NCI-H2171 treated with DMSO at 0.1 percent for 48 hours (cell line): ENCODE data around the gene CEP63.

ENCODE experiments used
- DNase-seq: peaks from one replicate; lab custom pipeline; 2025; lab: John Stamatoyannopoulos, UW

CEP63 gene

DNA sequence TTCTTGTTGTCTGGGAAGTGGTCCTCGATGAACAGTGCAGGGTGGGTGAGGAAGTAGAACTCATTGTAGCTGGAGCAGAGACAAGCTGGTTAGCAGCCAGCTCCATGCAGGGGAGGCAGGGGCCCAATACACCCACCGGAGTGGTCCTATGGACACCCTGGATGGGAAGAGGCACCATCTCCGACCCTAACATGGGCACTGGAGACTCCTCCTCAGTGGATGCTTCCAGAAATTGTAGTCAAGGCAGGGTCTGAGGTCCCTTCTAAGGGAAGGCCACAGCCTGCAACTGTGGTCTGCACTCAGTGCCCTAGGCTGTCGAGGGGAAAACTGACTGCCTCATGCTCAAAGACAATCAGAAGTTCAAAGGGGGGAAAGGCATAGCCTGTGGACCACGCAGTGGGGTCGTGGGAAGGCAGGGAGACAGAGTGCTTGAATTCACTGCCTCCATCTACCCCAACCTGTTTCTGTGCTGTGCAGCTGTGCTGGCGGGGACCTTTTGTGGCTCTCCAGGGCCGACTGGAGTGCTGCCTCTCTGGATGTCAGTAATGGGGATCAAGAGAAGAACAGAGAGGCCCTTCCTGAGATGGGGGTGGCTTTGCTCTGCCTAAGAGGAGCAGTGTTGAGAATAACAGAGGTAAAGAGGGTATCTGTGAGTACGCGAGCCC lies 123.0 kb downstream of the CEP63 start:
- DNase-seq: no peak

DNA sequence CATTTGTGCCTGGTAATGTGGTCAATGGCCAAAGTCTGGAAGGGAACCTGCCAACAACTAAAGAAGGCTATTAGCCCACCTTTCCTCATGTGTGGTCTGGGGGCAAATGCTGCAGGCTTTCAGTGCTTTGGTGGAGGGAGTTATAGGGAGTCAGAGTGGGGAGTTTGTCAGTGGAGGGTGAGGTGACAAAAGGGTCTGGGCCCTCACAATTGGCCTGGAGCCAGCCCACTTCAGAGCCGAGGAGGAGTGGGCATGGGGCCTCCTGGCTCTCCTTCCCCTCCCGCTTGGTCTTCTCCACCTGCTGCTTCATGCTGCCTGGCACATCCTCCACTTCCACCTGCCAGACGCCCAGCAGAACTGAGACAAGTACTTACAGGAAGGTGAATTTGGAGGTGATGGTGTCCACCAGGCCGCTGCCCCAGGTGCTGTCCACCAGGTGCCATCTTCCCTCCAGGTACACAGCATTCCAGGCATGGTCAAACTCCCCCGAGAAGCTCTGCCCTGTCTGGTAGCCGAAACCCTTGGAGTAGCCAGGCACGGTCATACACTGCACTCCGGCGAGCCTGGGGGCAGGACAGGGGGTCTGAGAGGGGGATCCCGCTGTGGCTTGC lies 124.1 kb downstream of the CEP63 start:
- DNase-seq: no peak

DNA sequence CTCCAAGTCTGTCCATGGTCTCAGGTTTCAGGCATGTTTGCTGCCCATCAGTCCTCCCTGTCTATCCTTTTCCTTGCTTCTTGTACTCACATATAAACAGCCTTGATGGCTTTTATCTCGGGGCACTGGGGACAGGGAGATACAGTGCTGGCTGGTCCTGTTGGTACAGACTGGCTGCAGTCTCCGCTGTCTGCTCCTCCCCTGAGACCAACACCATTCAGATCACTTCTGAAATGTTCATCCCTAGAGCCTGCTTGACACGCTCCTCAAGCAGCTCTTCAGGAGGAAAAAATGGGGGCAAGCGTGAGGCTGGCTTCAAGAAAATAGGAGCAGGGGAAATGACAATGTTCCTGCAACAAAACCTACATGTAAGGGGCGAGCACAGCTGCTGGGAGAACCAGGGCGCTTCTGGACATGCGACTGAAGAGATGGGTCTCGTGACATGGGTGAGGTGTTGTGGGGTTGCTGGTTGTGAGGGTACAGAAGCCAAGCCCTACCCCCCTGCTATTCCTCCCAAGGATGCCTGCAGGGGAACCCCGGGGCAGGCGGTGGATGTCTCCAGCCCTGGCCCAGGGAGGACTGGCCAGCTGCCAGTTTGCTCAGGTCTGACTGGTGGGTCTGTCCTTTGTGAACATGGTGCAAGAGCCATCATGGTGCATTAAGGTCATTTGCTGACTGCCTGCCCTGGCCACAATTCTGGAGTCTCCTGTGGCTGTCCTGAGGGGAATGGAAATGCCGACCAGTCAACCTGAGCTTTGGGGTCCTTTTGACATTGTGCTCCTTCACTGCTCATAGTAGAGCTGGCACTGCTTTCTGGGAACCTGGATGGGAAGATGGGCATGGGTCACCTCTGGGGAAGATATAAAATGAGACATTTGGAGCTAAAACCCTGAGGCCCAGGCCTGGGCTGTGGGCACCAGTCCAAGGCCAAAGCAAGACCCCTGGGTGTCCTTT lies 124.9 kb downstream of the CEP63 start:
- DNase-seq: no peak

DNA sequence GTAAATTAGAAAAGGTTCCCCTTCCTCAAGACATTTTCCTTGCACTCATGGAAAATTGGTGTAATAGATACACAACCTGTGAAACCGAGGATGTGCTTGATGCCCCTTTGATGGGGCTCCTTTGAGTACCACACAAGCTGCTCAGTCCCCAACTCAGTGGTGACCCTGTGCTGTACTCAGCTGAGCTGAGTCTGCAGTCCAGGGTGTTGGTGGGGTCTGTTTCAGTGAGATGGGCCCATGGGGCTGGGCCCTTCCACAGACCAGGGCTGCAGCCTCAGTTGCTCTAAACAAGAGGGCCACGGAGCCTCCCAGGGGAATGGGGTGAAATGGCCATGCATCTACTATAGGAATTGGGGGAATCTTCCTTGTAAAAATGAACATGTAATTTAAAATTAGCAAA lies 125.7 kb downstream of the CEP63 start:
- DNase-seq: no peak

GRCh38 chr3:134613006-134613520 lies 127.2 kb downstream of the CEP63 start:
- DNase-seq: no peak

GRCh38 chr3:134614955-134615354 lies 129.1 kb downstream of the CEP63 start:
- DNase-seq: no peak

GRCh38 chr3:134615743-134616142 lies 129.9 kb downstream of the CEP63 start:
- no peak for DNase-seq

DNA sequence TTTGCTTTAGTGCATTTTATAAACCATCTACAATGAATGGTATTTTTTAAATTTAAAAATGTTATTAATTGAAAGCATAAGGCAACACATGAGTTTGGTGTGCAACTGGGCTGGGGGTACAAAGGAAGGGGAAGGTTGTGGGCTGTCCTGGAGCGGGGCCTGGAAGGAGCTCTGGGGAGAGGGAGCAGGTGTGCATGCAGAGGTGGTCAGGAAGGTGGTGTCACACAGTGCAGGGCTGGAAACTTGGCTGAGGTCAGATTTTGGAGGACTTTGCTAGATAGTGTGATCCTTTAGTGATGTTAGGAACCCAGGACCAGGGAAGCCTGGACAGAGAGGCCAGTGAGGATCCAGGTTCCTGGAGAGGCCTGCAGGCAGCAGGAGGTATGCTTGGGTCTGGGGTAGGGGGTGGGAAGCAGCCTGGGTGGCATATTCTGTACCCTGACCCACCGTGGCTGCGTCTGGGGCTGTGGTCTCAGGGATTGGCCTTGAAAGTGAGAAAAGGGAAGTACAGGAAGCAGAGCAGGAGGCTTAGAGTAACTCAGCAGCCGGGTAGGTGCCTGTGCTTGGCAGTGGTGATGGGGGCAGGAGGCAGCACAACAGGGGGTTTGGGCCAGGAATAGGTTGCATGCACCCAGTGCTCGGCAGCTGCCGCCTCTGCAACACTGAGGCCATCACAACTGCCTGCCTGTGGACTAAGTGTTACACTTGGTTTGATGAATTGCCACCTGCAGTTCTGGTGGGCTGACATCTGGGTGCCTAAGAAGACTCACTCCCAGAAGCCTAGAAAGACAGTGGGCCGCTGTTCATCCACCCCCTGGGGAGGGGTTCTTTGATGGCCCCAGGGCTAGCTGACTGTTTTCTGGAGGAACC lies 132.0 kb downstream of the CEP63 start:
- no peak for DNase-seq

GRCh38 chr3:134618478-134619300 lies 132.8 kb downstream of the CEP63 start:
- DNase-seq: no peak

DNA sequence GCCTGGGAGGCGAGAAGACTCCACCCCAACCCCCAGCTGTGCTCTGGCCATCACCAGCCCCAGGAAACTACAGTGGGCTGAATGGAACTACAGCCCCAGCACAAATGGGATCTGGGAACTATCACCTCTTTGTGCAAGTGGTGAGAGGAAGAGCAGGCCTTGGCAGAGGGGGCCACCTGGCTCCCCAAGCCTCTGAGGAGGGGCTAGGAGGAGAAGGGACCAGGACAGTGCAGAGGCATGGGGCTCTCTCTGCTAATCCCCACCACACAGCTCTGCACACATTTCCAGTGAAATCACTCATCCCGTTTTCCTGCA lies 133.4 kb downstream of the CEP63 start:
- DNase-seq: no peak

GRCh38 chr3:134619884-134620445 lies 134.1 kb downstream of the CEP63 start:
- no peak for DNase-seq

GRCh38 chr3:134620476-134621115 lies 134.7 kb downstream of the CEP63 start:
- DNase-seq: no peak

DNA sequence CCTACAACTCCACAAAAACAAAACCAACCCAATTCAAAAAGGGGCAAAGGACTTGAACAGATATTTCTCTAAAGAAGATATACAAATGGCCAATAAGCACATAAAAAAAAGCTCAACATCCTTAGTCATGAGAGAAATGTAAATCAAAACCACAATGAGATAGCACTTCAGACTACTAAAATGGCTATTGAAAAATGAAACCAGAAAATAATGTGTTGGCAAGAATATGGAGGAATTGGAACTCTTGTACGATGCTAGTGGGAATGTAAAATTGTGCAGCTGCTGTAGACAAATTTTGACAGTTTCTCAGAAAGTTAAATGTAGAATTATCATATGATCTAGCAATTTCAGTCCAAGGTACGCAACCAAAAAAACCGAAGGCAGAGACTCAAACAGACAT lies 136.0 kb downstream of the CEP63 start:
- DNase-seq: no peak

DNA sequence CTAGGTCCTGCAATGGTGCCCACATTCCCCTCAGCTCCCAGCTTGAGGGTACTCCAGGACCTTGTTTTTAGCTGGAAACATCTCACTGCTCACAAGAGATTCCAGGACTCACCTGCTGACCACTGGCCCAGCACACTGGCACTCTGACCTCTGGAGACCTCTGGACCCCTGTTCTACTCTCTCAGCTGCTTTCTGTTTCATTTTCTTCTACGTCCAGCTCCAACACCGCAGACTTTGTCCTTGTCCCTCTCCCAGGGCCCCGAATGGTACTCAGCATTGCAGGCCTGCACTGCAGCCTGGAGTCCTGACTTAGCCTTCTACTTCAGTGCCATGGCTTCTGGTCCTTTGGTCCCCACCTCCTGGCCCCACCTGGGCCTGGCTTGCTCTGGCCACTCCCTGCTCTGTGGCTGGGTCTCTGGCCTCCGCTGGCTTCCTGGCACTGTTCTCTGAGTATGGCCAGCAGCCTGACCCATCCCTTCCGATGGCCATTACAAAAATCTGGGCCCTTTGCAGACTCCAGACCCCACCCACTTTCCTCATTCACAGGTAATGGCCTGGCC lies 137.0 kb downstream of the CEP63 start:
- no peak for DNase-seq

DNA sequence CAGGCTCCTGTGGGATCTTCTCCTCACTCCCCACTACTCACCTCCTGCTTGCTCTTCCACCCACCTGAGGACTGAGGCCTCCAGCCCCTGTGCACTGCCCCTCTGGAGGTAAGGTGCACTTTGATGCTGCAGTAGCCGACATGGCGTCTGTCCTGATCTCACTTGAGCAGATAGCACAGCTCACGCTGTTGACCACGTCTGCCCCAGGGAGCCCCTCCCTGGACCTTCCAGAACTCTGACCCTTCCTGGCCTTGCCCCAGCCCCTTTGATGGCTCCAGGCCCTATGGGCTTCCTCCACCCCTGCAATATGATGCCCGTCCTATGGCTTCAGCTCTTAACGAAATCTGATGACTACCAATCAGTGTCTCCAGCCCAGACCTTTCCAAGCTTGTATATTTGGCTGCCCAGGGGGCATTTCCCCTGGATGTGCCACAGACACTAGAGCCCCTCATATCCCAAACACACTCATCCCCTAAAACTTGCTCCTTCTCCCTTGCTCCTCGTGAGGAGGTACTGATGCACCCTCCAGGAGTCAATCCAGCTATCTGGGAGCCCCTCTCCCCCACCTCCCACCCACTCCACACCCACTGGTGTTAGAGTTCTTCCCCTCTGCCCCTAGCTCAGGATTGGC lies 137.9 kb downstream of the CEP63 start:
- DNase-seq: no peak
